ACC112 (cell line): ENCODE data around the gene ANGEL2.
"Not testable (repeated sequence)": the region's sequence is repeated elsewhere in the genome, so short reads cannot be mapped to it uniquely, and the experiment has no call there.

Experiments used
- H2AFZ ChIP-seq: fragments of 200-600 bp; sonication (generic); one replicate; pipeline ENCODE4 v1.6.0; 2017; ENCODE audit warnings: antibody characterized with exemption, low read length; ENCODE audit not compliant: unreplicated experiment
- H3K27ac ChIP-seq: fragments of 200-600 bp; sonication (generic); 2 replicates; pipeline ENCODE4 v1.5.1; 2014; ENCODE audit warnings: low read depth, mild to moderate bottlenecking, antibody characterized with exemption, low read length, moderate library complexity
- H3K27me3 ChIP-seq: fragments of 200-600 bp; sonication (generic); 2 replicates; pipeline ENCODE4 v1.6.1; 2014; ENCODE audit warnings: mild to moderate bottlenecking, antibody characterized with exemption, low read length, moderate library complexity, mixed read lengths; ENCODE audit not compliant: insufficient read depth
- H3K36me3 ChIP-seq: fragments of 200-600 bp; sonication (generic); 2 replicates; pipeline ENCODE4 v1.6.1; 2016; ENCODE audit warnings: mild to moderate bottlenecking, antibody characterized with exemption, low read length, moderate library complexity, mixed read lengths; ENCODE audit not compliant: insufficient read depth
- H3K4me1 ChIP-seq: fragments of 200-600 bp; sonication (generic); one replicate; pipeline ENCODE4 v1.6.1; 2016; ENCODE audit warnings: low read length, mixed read lengths; ENCODE audit not compliant: insufficient read depth, unreplicated experiment, control insufficient read depth
- H3K4me3 ChIP-seq: fragments of 200-600 bp; sonication (generic); 2 replicates; pipeline ENCODE4 v1.5.1; 2014; ENCODE audit warnings: mild to moderate bottlenecking, low read depth, low read length
- H3K79me2 ChIP-seq: fragments of 200-600 bp; sonication (generic); one replicate; pipeline ENCODE4 v1.6.0; 2016; ENCODE audit warnings: low read length; ENCODE audit not compliant: control insufficient read depth, unreplicated experiment, insufficient read depth

Gene ANGEL2

DNA sequence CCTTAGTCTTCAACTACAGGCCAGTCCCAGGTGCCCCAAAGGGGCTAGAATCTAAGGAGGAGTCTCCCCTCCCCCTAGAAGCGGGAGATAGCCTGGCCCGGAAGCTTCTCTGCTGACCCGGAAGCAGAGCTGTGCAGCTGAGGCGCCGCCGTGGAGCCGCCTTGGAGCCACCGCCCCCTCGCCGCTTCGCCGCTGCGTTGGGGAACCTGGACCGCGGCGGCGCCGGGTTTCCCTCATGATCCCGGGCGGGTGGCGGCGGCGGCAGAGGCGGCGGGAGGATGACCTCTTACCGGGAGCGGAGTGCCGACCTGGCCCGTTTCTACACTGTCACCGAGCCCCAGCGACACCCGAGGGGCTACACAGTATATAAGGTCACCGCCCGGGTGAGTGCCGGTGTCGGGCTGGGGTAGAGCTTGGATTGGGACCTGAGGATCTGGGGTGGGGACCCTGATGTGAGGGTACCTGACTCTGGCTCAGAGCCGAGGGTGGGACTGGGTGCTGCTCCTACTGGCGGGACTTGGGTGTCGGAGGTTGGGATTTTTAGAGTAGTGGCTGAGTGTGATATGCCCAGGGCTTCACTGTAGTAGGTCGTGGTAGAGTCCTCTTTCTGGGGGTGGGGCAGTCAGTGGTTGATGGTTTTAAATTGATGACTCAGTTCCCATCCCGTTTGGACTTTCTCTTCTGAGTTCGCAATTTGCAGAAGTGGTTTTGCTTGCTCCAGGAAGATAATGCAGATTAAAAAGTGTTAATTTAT, 35.6 kb upstream of the ANGEL2 start, which contains the start of gene RPS6KC1:
RPS6KC1 (plus strand) TSS at position 115 of the 754 bp plus-strand sequence; CDS start at position 279, 164 bp downstream.
- Histone ChIP-seq H3K27ac (peak within 1 kb of the TSS; percentile 67), H3K27me3 (no peaks in the 10 kb centered on the region), H3K36me3 (no peaks in the 10 kb centered on the region), H3K4me1 (peaks cover 25% of the 10 kb centered on the region), H3K4me3 (peak within 1 kb of the TSS; percentile 86), H3K79me2 (peaks cover 47% of the 10 kb centered on the region), H2AFZ (peak within 1 kb of the TSS; percentile 98)

DNA sequence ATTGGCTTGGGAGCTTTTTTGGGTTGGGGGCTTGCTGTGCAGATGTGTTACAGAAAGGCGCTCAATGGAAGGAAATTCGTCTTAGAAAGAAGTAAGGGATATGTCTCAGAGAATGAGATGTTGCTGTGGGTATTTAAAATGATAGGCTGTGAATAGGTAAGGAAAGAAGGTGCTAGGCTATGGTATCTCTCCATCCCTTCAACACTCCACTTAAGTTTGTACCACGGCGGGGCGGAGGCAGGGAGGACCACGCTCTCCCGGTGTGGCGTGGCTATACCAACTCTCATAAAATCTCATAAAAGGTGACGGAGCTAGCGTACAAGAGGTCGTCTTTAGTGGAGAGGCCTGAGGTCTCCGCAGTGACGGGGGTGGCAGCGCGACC, 35.1 kb upstream of the ANGEL2 start:
- H3K79me2 ChIP-seq: peaks cover 41% of the 10 kb centered on the region
- peak overlapping the region; percentile 67 for H3K27ac ChIP-seq
- no peaks in the 10 kb centered on the region for H3K27me3 ChIP-seq
- H2AFZ ChIP-seq: peak overlapping the region; percentile 98
- peaks cover 20% of the 10 kb centered on the region for H3K4me1 ChIP-seq
- peak overlapping the region; percentile 86 for H3K4me3 ChIP-seq
- H3K36me3 ChIP-seq: no peaks in the 10 kb centered on the region

DNA sequence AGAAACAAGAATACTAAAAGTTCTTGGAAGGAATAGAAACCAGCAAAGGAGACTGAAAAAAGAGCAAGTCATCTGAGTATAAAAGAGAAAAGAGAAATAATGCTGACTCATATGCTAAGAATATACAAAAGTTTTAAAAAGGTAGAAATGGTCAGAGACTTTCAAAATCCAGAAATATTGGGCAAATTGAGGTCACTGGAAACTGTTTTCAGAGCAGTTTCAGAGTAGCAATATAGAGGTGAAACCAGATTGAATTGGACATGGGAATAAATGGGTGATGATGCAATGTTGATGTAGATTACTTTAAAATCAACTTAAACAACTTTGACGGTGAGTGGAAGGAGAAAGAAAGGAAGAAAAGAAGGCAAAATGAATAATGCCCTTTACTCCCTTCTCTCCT, 33.6 kb upstream of the ANGEL2 start:
- Histone ChIP-seq H2AFZ (peak overlapping the region; percentile 73), H3K4me1 (peaks cover 8% of the 10 kb centered on the region), H3K36me3 (no peaks in the 10 kb centered on the region), H3K27me3 (no peaks in the 10 kb centered on the region), H3K4me3 (no peak overlapping the region), H3K79me2 (peaks cover 26% of the 10 kb centered on the region), H3K27ac (no peak overlapping the region)

DNA sequence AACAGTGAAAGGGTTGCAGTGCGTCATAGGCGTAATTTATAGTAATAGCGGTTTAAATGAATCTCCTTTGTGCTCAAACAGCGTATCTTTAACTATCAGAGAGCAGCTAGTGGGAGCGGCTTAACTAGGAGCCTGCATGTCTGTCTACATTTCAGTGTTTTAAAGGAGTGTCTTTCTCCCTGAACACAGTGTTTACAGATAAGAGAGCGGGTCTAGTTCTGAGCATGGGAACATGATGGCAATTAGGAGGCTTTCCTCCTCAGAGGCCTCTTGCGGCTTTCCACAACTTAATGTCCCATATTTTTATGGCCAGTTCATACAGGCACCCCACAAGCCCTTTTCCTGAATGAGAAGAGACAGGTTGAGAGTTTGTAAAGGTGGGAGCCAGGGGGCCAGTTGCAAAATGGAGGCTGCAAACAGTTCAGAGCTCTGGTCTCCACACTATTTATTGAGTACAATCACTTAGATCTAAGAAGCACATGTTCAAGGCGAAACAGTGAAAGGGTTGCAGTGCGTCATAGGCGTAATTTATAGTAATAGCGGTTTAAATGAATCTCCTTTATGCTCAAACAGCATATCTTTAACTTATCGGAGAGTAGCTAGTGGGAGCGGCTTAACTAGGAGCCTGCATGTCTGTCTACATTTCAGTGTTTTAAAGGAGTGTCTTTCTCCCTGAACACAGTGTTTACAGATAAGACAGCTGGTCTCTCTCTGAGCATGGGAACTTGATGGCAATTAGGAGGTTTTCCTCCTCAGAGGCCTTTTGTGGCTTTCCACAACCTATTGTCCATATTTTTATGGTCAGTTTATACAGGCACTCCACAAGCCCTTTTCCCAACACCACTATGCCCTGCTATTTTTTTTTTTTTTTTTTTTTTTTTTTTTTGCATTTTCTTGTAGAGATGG, 29.9 kb upstream of the ANGEL2 start:
- not testable (repeated sequence) for H3K79me2 ChIP-seq, H3K27me3 ChIP-seq, H3K27ac ChIP-seq, H3K4me1 ChIP-seq, H3K4me3 ChIP-seq, H2AFZ ChIP-seq, H3K36me3 ChIP-seq

DNA sequence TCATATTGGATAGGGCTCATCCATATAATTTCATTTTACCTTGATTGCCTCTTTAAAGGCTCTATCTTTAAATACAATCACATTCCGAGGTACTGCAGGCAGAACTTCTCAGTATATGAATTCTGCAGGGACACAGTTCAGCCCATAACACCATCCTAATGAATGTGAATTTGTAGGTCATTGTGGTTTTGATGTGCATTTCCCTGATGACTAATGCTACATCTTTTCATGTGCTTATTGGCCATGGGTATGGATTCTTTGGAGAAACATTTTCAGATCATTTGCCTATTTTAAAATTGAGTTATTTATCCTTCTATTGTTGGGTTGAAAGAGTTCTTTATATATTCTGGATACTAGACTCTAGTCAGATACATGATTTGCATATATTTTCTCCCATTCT, 25.8 kb upstream of the ANGEL2 start:
- H3K36me3 ChIP-seq: no peaks in the 10 kb centered on the region
- H3K4me1 ChIP-seq: peaks cover 8% of the 10 kb centered on the region
- H3K27me3 ChIP-seq: no peaks in the 10 kb centered on the region
- no peak overlapping the region for H2AFZ ChIP-seq
- H3K79me2 ChIP-seq: no peaks in the 10 kb centered on the region
- peak overlapping the region; percentile 20; the same call in 1 of the 2 replicates for H3K27ac ChIP-seq
- no peak overlapping the region for H3K4me3 ChIP-seq

DNA sequence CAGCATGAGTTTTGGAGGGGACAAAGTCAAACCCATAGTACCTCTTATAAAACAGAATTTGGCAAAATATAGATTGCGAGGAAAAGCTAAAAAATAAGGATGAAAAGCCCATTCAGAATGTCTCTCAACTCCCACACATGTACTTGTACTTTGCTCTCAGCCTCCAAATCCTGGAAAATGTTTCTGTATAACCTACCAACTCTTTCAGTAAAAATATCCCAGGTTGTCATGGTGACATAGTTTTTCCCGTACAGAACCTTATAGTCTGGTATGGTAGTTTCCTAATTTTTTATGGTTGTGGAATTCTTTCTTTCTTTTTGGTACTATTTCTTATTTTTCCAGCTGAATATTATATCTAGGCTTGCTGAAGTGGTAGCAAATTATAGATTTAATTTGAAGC, 19.9 kb upstream of the ANGEL2 start:
- Histone ChIP-seq H3K27me3 (no peaks in the 10 kb centered on the region), H3K36me3 (no peaks in the 10 kb centered on the region), H3K79me2 (no peaks in the 10 kb centered on the region), H3K4me1 (no peaks in the 10 kb centered on the region), H2AFZ (no peak overlapping the region), H3K4me3 (no peak overlapping the region), H3K27ac (no peak overlapping the region)

DNA sequence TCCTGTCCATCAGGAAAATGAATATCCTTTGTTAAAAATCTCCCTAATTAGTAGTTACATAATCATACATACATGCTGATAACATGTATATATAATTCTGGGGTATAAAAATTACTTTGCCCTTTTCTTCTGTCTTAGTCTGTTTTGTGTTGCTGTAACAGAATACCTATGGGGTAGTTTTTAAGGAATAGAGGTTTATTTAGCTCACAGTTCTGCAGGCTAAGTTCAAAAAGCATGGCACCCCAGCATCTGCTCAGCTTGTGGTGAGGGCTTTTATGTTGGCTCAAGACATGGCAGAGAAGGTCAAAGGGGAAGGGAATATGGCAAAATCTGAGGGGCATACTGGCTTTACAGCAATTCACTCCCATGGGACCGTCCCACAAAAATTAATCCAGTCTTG, 19.0 kb upstream of the ANGEL2 start:
- H3K27ac ChIP-seq: no peak overlapping the region
- H3K4me3 ChIP-seq: no peak overlapping the region
- no peaks in the 10 kb centered on the region for H3K36me3 ChIP-seq
- H3K27me3 ChIP-seq: no peaks in the 10 kb centered on the region
- no peak overlapping the region for H2AFZ ChIP-seq
- no peaks in the 10 kb centered on the region for H3K4me1 ChIP-seq
- no peaks in the 10 kb centered on the region for H3K79me2 ChIP-seq

DNA sequence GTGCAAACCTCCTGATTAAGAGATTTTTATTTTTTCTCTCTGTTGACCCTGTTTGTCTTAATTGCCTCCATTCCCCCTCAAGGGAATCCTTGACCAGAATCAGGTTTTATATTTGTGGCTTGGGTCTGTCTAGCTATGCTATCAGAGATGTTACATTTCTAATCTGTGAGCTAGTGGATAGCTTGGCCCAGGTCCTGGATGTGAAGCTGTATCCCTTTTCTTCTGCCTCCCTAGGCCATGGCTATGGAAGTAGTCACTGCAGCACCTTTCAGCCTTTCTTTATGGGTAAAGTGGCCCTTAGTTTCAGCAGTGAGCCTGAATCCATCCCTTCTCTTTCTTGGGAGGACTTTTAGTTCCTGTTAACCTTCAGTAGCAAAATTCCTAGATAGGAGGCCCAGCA, 17.0 kb upstream of the ANGEL2 start:
- no peak overlapping the region for H3K27ac ChIP-seq
- H2AFZ ChIP-seq: no peak overlapping the region
- no peak overlapping the region for H3K4me3 ChIP-seq
- no peaks in the 10 kb centered on the region for H3K79me2 ChIP-seq
- no peaks in the 10 kb centered on the region for H3K36me3 ChIP-seq
- H3K4me1 ChIP-seq: no peaks in the 10 kb centered on the region
- peaks cover 8% of the 10 kb centered on the region for H3K27me3 ChIP-seq

DNA sequence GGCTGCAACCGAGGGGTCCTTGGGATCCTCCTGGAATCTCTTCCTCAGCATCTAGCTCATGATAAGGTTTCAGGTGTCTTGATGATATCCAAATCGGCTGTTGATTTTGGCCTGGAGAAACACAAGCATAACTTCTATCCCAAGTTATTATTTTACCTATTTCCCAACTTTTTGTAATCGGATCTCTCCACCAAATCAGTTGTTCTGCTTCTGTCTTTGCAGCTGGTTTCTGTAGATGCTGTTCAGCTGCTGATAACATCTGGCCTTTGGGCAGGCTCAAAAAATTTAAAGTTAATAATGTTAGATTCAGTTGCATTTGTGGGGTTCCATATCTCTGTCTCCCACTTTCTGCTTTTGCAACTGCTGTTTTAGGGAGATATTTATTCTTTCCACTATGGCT, 11.4 kb upstream of the ANGEL2 start:
- not testable (repeated sequence) for H2AFZ ChIP-seq, H3K36me3 ChIP-seq, H3K27ac ChIP-seq, H3K79me2 ChIP-seq, H3K4me1 ChIP-seq, H3K4me3 ChIP-seq
- peaks cover 15% of the 10 kb centered on the region for H3K27me3 ChIP-seq

DNA sequence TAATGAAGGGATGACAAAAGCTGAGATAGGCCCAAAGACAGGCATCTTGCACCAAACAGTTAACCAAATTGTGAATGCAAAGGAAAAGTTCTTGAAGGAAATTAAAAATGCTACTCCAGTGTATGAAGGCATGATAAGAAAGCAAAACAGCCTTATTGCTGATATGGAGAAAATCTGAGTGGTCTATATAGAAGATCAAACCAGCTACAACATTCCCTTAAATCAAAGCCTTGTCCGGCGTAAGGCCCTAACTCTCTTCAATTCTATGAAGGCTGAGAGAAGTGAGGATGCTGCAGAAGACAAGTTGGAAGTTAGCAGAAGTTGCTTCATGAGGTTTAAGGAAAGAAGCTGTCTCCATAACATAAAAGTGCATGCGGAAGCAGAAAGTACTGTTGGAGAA, 4.3 kb upstream of the ANGEL2 start:
- H3K27ac ChIP-seq: no peak overlapping the region
- H3K79me2 ChIP-seq: peaks cover 2% of the 10 kb centered on the region
- no peak overlapping the region for H2AFZ ChIP-seq
- H3K36me3 ChIP-seq: no peaks in the 10 kb centered on the region
- H3K27me3 ChIP-seq: peaks cover 7% of the 10 kb centered on the region; the same call in 1 of the 2 replicates
- no peak overlapping the region for H3K4me3 ChIP-seq
- H3K4me1 ChIP-seq: no peaks in the 10 kb centered on the region
